DLD1 (cell line): Measurements from ENCODE around the gene PIEZO1.
"Not testable (repeated sequence)": the region's sequence is repeated elsewhere in the genome, so short reads cannot be mapped to it uniquely, and the experiment has no call there.

Source experiments
- in situ Hi-C: cut with HindIII; loops from 2 replicates; pipeline ENCODE4 v1.10.0; 2017; ENCODE audit warnings: low sequenced_read_pairs

Gene PIEZO1

DNA sequence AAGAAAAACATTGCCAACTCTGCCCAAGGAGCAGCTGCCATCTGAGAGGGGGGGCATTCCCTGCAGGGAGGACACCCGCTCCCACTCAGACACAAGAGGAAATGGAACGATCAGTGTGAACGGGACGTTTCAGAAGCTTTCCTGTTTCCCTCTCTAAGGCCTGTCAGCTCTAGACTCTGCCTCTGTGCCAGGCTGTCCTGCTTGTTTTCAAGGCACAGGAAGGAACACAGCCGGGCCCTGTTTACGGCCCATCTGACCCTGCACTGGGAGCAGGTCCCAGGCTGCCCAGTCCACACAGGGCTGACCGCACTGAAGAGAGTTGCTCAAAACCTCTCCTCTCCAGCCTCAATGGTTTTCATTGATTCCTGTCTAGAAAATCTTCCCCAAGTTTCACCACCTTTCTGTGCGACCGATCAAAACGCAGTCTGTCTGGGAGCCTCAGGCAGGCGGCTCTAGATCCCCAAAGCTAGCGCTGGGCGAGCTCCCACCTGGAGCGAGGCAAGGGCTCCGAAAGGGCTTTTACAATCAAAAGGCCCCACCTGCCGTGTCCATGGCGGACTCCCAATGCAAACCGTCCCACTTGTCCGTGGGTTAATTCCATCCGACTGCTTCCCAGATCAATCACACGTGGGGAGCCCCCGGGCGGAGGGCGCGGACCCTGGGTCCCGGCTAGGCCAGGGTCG is 1.5 kb downstream of the PIEZO1 start:
- in situ Hi-C loops: no loop called here

DNA sequence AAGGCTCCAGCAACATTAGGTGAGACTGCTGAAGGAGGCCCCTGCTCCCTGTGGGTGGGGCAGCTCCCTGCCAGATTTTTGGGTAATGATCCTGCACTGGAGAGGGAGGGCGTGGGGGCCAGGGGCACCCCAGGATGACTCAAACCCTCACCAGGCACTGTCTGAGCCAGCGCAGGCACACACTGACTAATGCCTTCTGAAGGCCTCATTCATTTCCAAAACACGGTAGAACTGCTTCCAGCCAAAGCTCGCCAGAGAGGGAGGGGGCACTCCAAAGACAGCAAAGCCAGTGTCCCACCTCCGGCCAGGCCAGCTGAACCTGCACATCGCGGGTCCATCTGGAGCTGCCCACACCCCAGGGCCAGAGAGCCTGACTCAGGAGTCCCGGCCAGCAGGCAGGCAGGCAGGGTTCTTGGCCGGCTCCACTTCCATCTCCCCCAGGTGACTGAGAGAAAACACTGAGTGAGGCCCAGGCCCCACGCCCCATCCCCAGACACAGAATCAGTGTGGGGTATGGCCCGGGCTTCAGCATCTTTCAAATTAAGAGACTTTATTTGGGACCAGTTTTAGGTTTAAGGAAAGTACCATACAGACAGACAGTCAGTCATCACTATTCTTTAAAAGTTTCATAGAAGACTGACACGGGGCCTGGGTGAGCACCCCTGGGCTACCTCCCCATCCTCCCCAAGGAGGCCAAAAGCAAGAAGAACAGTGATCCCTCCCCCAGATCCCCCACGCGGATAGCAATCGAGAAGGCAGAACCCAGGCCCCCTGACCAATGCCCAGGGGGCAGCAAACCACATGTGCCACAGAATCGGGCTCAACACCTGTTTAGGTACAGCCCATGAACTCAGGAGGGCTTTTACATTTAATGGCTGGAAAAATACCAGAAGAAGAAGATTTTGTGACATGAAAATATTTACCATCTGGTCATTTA is 2.3 kb downstream of the PIEZO1 start:
- in situ Hi-C loops: no loop called here

DNA sequence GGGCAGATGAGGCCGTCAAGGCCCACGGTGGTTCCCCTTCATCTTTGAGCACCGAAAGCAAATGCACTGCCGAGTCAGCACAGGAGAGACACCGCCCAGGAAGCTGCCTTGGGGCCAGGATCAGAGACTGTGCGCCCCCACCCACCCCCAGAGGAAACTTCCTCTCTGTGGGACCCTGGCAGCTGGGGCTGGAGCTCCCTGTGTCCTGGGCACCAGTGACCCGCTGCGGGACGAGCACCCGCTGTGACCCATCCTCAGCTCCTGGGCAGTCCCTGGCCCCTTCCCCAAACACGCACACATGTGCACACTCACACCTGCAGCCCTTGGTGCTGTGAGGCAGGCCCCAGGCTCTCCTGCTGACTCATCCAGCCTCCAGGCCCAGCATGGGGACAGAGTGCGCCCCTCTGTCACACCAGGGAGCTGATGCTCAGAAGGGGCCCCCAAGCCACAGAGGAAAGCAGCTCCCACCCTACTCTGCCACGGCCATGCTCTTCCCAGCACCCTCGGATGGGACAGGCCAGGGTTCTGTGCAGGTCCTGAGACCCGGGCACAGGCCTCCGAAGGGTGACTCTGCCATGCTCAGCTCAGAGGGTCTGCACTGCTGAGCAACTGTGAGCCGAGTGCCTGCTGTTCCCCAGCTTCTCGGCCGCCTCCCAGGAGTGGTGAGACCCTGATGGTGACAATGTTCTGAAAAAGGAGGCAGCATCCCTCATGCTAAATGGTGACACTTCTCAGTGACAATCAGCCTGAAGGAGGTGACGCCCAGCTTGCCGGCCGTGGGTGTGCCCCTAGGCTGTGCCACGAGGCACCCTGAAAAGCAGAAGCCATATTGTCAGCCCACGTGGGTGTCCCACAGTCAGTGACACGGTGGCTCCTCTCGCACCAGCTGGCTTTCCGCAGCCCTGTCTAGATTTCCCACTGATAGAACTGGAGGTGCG is 3.6 kb downstream of the PIEZO1 start:
- in situ Hi-C loops: no loop called here

DNA sequence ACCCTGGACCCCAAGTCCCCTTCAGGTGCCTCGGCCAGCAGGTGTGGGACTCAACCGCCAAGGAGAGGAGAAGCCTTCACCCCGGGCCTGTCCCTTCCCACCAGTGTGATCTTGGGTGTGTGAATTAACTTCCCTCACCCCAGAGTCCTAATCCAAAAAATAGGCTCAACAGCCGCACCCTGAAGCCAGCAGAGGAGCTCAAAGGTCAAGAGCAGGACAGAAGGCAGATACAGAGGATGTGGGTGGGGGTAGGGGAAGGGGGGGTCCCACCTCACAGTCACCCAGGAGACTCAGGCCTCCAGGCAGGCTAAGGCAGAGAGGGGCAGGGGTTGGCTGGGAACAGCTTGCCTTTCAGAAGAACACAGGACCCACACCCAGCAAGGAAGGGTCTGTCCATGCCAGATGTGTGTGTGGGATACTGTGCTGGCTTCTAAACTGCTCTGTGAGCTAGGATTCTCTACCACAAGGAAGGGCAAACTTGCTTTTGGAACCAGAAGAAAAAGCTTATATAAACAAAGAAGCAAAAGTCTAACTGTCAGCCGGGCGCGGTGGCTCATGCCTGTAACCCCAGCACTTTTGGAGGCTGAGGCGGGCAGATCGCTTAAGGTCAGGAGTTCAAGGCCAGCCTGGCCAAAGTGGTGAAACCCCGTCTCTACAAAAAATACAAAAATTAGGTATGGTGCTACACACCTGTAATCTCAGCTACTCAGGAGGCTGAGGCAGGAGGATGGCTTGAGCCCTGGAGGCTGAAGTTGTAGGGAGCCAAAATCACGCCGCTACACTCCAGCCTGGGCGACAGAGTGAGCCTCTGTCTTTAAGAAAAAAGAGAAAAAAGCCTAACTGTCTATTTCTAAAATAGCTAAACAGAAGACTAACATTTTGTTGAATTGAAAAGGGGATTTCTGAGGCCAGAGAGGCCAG is 4.6 kb downstream of the PIEZO1 start:
- in situ Hi-C loops: no loop called here

DNA sequence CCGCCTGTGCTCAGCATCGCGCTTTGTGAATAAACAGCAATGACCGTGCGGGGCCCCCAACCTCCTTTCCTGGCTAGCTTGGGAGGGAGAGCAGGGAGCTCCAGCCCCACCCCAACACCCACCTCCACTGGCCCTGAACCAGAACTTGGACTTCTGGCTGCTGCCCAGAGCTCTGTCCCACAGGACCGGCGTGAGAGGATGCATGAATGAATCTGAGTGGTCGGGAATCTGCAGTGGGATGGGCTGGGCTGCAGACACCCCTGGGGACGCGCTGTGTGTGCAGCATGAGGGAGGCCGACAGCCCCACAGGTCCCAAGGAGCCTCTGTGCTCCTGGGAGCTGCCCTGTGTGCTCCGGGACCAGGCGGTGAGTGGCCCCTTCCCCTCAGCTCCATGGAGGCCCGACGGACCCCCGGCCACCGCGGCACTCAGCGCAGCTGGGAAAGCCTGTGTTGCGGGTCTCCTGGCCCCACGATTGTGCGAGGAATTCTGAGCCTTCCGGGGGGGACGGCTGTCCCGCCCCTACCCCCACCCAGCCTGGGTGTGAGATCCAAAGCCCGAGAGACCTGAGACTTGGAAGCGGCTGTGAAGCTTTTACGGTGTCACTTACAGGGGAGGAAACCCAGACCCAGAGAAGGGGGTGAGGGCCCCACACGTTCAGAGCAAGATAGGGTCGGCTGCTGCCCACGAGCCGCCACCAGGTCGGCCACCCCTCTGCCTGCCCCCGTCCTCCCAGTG is 5.4 kb downstream of the PIEZO1 start:
- in situ Hi-C loops: no loop called here

DNA sequence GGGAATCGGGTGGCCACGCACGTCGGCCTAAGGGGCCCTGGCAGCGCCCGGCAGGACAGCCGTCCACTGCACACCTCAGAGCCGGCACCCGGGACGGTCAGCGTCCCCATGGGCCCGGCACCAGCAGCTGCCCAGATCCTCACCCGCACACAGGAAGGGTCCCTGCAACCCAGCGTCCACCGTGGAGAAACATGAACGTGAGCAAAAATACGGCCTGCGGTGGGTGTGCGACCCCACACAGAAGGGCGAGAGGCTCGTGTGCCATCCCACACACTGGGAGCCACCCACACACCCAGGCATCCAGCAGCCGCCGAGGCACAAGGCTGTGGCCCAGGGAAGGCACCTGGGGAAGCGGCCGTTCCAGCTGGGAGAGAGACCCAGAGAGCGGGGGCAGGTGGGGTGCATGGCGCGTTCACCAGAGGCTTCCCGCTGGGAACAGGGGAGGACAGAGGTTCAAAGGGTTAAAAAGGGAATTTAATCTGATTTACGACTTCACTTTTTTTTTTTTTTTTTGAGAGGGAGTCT is 6.4 kb downstream of the PIEZO1 start:
- in situ Hi-C loops: no loop called here

DNA sequence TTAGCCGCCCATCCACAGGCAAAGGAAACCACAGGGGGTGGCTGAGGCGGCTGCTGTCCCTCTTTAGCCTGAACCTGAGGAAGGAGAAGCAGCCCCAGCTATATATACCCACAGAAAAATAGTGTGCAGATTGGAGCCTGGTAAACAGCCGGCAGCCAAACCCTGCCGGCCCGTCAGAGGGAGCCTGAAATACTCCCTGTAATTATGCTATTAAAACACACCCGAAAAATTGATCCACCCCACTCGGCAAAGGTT is 6.8 kb downstream of the PIEZO1 start:
- in situ Hi-C loops: no loop called here

DNA sequence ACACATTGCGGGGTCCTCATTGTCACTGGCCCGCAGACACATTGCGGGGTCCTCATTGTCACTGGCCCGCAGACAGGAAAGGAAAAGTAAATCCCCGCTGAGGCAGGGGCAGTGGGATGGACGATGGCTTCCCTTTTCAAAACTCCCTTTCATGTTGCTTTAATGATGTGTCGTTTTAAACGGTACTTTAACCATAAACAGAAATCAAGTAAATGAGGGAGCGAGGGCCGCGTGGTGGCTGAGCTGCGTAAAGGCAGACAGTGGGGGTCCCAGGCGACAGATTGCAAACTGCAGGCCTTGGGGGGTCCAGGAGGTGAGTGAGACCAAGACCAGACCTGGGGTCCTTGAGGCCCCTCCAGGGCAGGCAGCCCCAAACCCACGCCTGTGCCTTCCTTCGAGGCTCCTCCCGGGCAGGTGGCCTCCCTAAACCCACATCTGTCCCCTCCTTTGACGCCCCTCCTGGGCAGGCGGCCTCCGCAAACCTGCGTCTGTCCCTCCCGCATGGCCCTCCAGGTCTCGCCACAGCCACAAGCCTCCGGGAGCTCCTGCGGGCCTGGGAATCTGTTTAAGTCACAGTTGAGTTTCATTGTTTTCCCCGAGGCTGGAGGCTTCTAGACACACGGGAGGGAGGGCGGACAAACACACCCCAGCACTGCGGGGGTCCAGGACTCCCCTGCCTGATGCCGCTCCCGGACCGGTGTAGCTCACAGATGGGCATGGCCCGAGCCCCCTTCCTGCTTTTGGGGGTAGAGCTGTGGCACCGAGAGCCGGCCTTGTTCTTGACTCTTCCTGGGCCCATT is 7.3 kb downstream of the PIEZO1 start:
- in situ Hi-C loops: no loop called here

DNA sequence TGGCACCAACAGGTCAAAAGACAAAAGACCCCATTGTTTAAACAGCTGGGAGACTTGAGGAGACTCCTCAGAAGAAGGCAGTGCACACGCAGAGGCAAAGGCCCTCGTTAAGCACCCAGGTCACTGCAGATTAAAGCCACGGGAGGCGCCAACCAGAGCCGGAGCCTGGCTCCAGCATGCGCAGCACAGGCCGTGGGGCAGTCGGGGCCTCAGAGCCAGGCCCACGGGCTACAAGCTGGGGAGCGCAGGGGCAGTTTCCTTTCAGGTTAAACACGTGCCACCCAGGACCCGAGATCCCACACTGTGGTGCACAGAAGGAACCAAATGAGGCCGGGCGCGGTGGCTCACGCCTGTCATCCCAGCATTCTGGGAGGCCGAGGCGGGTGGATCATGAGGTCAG is 9.2 kb downstream of the PIEZO1 start:
- in situ Hi-C loops: no loop called here

DNA sequence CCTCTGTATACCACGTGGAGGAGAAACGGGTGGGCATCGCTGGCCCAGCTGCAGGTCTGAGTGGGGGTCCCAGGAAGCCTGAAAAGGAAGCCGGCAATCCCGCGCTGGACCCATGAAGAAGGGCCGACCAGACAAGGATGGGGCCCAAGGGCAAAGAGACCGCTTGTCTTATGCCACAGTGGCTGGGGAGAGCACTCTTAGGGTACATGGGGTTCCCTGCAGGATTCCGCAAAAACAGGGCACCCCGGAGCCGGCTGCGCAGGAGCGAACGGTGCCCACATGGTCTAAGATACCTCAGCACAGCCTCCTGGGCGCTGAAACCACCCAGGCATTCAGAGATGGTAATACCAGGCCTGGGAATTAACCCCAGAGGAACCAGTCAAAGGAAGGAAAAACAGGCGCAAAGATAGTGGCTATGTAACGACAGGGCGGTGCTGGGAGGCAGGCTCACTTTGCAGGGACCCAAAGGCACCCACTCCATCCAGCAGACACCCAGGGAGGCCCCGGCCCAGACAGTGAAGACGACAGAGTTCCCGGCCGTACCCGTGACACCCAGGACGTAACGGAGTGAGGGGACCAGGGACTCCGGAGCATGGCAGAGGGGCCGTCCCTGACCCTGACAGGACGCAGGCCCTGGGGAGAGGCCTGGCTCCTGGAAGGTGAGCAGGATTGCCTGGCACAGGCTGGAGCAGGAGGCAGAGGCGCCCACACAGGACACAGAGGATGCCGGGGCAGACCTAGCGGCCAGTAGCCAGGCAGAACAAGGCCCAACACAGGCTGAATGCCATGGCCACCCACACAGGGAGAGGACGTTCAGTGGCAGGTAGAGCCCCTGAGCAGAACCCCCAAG is 10.3 kb downstream of the PIEZO1 start:
- in situ Hi-C loops: no loop called here

DNA sequence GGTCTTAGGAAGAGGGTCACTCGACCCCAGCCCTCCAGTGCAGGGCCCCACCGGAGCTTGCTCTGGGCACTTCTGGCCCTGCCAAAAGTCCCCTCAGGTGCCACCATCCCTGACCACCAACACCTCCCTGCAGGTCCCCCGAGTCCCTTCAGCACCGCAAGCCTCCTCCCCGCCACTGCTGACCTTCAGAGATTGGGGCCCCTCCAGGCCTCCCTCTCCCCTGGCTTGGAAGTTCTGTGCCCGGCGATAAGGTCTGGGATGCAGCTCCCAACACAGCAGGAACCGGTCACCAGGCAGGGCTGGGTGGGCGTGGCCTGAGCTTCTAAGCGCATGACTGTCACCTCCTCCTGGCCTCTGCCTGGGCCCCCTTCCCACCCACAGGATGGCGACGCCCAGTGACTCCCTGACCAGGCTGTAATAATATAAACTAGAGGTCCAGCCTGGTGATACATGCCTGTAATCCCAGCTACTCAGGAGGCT is 11.2 kb downstream of the PIEZO1 start:
- in situ Hi-C loops: no loop called here

DNA sequence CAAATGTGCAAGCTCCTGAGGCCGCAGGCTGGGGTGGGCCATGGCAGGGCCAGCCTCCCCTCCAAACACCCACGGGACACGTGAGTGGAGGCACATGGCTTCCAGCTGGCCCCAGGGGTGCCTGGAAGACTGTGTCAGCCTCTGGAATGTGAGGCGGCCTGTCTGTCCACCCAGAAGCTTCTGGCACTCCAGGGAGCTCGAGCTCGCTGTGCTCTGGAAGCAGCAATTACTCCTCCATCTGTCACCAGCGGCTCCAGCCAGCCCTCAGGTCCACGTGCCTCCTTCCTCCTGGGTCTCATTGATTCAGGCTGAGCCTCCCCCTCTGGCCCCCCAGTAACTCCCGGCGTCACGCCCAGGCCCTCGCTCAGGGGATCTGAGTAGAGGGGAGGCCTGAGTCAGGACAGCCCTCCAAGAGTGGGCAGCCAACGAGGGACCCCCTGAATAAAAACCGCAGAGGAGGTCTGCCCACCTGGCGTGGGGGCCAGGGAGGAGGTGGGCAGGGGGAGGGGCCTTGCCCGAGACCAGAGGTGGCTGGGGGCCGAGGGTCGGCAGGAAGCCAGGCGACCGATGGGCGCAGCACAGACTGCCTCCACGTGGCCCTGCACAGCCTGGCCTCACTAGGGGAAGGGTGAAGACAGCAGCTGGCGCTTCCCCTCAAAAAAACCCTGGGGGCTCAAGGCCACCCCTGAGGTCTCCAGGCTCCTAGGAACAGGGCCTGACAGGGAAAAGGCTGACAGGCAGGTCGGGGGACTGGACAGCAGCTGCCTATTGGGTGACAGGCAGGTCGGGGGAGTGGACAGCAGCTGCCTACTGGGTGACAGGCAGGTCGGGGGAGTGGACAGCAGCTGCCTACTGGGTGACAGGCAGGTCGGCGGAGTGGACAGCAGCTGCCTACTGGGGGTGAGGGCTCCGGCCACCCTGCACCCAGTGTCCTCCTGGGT is 11.9 kb downstream of the PIEZO1 start:
- in situ Hi-C loops: no loop called here

DNA sequence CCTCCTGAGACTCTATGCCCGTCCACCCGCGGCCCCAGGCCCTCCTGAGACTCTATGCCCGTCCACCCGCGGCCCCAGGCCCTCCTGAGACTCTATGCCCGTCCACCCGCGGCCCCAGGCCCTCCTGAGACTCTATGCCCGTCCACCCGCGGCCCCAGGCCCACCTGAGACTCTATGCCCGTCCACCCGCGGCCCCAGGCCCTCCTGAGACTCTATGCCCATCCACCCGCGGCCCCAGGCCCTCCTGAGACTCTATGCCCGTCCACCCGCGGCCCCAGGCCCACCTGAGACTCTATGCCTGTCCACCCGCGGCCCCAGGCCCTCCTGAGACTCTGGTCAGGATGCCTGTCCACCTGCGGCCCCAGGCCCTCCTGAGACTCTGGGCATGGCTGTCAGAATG is 13.2 kb downstream of the PIEZO1 start:
- in situ Hi-C loops: not testable (repeated sequence)

DNA sequence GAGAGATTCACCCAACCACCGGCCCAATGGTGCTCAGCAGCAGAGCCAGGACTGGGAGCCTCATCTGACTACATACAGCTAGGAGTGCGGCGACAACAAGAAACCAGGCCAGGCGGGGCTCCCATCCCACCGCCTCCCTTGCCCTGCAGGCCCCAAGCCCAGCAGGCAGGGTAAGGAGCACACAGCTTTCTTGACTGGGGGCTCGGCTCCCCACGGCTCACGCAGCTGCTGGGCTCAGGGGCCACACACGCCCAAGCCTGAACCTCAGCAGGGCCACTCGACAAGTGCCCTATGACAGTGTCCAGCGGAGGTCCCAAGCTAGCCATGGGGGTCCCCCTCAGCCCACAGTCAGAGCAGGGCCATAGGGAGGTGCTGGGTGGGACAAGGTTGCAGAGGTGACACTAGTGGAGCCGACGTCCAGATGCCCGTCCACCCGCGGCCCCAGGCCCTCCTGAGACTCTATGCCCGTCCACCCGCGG is 13.7 kb downstream of the PIEZO1 start:
- in situ Hi-C loops: no loop called here

DNA sequence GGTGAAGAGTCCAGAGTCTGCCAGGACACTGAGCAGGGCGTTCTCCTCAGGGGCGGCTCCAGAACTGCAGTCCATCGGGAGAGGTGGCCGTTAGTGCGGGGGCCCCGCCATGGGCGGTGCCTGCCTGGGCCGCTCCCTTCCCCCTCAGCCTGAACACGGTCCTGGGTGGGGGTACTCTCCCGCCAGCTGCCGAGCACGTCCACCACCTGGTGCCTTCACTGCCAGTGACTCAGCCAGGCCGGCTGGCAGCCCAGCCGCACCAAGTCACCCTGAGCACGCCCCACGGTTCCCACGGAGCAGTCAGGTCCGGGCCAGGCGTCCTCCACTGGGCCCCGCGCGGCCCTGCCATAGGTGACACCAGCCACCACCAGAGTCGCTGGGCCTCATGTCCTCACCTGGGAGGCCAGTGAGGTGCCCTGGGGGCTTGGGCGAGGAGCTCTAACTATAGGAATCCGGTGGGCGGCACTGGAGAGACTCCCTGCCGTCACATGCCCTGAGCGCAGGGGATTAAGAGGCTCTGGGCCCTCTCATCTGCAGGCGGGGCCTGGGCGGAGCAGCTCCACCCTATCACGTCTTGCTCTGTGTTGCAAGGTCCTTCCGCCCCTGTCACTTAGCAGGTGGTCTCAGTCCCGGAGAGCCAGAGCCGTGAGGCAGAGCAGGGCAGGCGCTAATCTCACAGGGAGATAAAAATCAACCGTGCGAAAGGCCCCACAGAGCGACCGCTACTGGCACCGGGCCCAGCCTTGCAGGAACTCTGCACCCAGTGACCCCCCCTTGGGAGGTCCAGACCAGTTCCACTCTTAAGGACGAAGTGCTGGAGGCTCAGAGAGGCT is 14.3 kb downstream of the PIEZO1 start:
- in situ Hi-C loops: no loop called here
